LNCaP clone FGC (cell line): ENCODE measurements around the gene LRP8.

Experiments
- DNase-seq: peaks from one replicate; pipeline ENCODE4 v3.0.0-alpha.2; 2011; ENCODE audit warnings: low read depth
- H3K4me3 ChIP-seq: 2 replicates; pipeline ENCODE4 v1.5.1; 2011; ENCODE audit warnings: mild to moderate bottlenecking, low read depth, low read length, control low read depth
- CTCF ChIP-seq: IDR thresholded peaks from 2 replicates; pipeline ENCODE4 v1.5.1; 2012; ENCODE audit warnings: mild to moderate bottlenecking; ENCODE audit not compliant: control insufficient read depth, insufficient read depth; ENCODE audit errors: extremely low read depth

Gene LRP8

GRCh38 chr1:53271446-53272090 lies 56.3 kb downstream of the LRP8 start:
- no peak overlapping the region for H3K4me3 ChIP-seq

GRCh38 chr1:53270873-53271272 lies 57.0 kb downstream of the LRP8 start:
- H3K4me3 ChIP-seq, result no peak overlapping the region
- TF ChIP-seq CTCF, result no peak
- no peak for DNase-seq

More at GRCh38 chr1:53271446-53272090, 56.3 kb downstream of the LRP8 start:
- no peak for TF ChIP-seq CTCF
- DNase-seq, result no peak

- no peak overlapping the region for H3K4me3 ChIP-seq
- DNase-seq, result no peak
- no peak for TF ChIP-seq CTCF
Observed at GRCh38 chr1:53270107-53270506, 57.8 kb downstream of the LRP8 start.

- TF ChIP-seq CTCF, result no peak
- H3K4me3 ChIP-seq, result no peak overlapping the region
- no peak for DNase-seq
Observed at GRCh38 chr1:53267761-53268160, 60.1 kb downstream of the LRP8 start.

GRCh38 chr1:53266038-53266437 lies 61.8 kb downstream of the LRP8 start:
- peak; percentile 48 for TF ChIP-seq CTCF
- DNase-seq, result no peak
- no peak overlapping the region for H3K4me3 ChIP-seq

GRCh38 chr1:53265581-53265980 lies 62.3 kb downstream of the LRP8 start:
- H3K4me3 ChIP-seq, result no peak overlapping the region
- no peak for TF ChIP-seq CTCF
- DNase-seq, result no peak

GRCh38 chr1:53264048-53264447 lies 63.8 kb downstream of the LRP8 start:
- DNase-seq, result no peak
- H3K4me3 ChIP-seq, result no peak overlapping the region
- TF ChIP-seq CTCF, result no peak
